HepG2 (cell line): ENCODE data around the gene VARS2. TPM values are rescaled to one million over a fixed set of nuclear protein-coding genes. Genes with fewer than 3 reads are reported as not detected.
A peak's percentile ranks its signal among the peaks of the same experiment; 100 is the strongest.

Experiments used
- ARID5B ChIP-seq: IDR thresholded peaks from 2 replicates; pipeline ENCODE4 v1.4.0; 2020; ENCODE audit warnings: mild to moderate bottlenecking, missing genetic modification reagents
- ATF4 ChIP-seq, 2 experiments: fragments of 450-650 bp in 1 of 2; sonication (generic) in 1 of 2; formaldehyde crosslinking; IDR thresholded peaks; 2 replicates each; pipeline versions ENCODE4 v1.5.0 to v1.8.0; 2020 to 2022; ENCODE audit warnings: mild to moderate bottlenecking in 1 of 2, missing genetic modification reagents in 1 of 2
- CCAR2 ChIP-seq: fragments of 200-400 bp; formaldehyde crosslinking; optimal IDR thresholded peaks from 2 replicates; pipeline ENCODE3; 2018; ENCODE audit warnings: low read depth, mild to moderate bottlenecking, low read length, moderate library complexity
- CHD2 ChIP-seq: IDR thresholded peaks from 2 replicates; pipeline ENCODE4 v1.6.1; 2011; ENCODE audit warnings: low read depth, low read length, improper control_type of control experiment
- GATAD2A ChIP-seq: IDR thresholded peaks from 2 replicates; pipeline ENCODE4 v1.6.1; 2016
- GLMP ChIP-seq: sonication (generic); formaldehyde crosslinking; IDR thresholded peaks from 2 replicates; pipeline ENCODE4 v1.9.0; 2021; ENCODE audit warnings: missing genetic modification reagents, mild to moderate bottlenecking, borderline replicate concordance
- KDM4B ChIP-seq: sonication (generic); formaldehyde crosslinking; IDR thresholded peaks from 2 replicates; pipeline ENCODE4 v1.4.0; 2020; ENCODE audit warnings: missing genetic modification reagents
- POLR2A ChIP-seq, 2 experiments: IDR thresholded peaks; 2 replicates each; pipeline ENCODE4 v1.6.1; 2011; ENCODE audit warnings: low read depth in 2 of 2, low read length in 2 of 2, mild to moderate bottlenecking in 1 of 2, moderate library complexity in 1 of 2; ENCODE audit not compliant: insufficient read depth in 1 of 2
- RBM39 ChIP-seq: fragments of 200-400 bp; formaldehyde crosslinking; IDR thresholded peaks from one replicate; pipeline ENCODE4 v1.6.1; 2018; ENCODE audit warnings: antibody characterized with exemption, mild to moderate bottlenecking, low read depth, low read length; ENCODE audit not compliant: poor library complexity, severe bottlenecking
- TCF12 ChIP-seq, 2 experiments: fragments of 450-650 bp in 1 of 2; sonication (generic) in 1 of 2; formaldehyde crosslinking in 1 of 2; IDR thresholded peaks; 2 replicates each; pipeline versions ENCODE4 v1.6.1 to v1.8.0; 2017 to 2022; ENCODE audit warnings: antibody characterized with exemption in 1 of 2, mild to moderate bottlenecking in 1 of 2, missing genetic modification reagents in 1 of 2, moderate library complexity in 1 of 2
- U2AF1 ChIP-seq: fragments of 200-400 bp; formaldehyde crosslinking; optimal IDR thresholded peaks from 2 replicates; pipeline ENCODE3; 2017; ENCODE audit warnings: mild to moderate bottlenecking, low read depth, low read length
- YEATS2 ChIP-seq: sonication (generic); formaldehyde crosslinking; IDR thresholded peaks from 2 replicates; pipeline ENCODE4 v1.4.0; 2020; ENCODE audit warnings: missing genetic modification reagents, borderline replicate concordance
- ZFP1 ChIP-seq: IDR thresholded peaks from 2 replicates; pipeline ENCODE4 v1.6.1; 2016
- ZNF180 ChIP-seq: sonication (generic); formaldehyde crosslinking; IDR thresholded peaks from 2 replicates; pipeline ENCODE4 v1.4.0; 2020; ENCODE audit warnings: low read depth, missing genetic modification reagents, borderline replicate concordance
- ZNF788 ChIP-seq: sonication (generic); formaldehyde crosslinking; IDR thresholded peaks from 2 replicates; pipeline ENCODE4 v1.5.0; 2020; ENCODE audit warnings: mild to moderate bottlenecking, missing genetic modification reagents, borderline replicate concordance
- ZSCAN22 ChIP-seq: sonication (generic); formaldehyde crosslinking; IDR thresholded peaks from 2 replicates; pipeline ENCODE4 v1.4.0; 2020; ENCODE audit warnings: mild to moderate bottlenecking, missing genetic modification reagents
- polyA plus RNA-seq, 8 experiments: library from polyadenylated mRNA; depleted of rRNA in 3 of 8; stranded (reverse) in 7 of 8; unstranded in 1 of 8; fragments of >200 nt; fragmentation: Illumina TruSeq in 4 of 8; extraction: Trizol in 4 of 8; gene quantifications; 2 replicates each; pipeline versions ENCODE4 v1.2.1 to v1.2.3, GENCODE V29; 2011 to 2016; ENCODE audit warnings: low read depth in 4 of 8, missing spikeins in 1 of 8, mixed read lengths in 1 of 8; ENCODE audit not compliant: insufficient read depth in 1 of 8
- total RNA-seq, 5 experiments: library from RNA; depleted of rRNA; stranded (reverse); fragments of >200 nt; fragmentation: Illumina TruSeq; extraction: Trizol; gene quantifications; 2 replicates each; pipeline ENCODE4 v1.2.3, GENCODE V29; 2016; ENCODE audit warnings: low read depth in 1 of 5
- TF ChIP-seq, protein P1 (sequence below): sonication (generic); formaldehyde crosslinking; IDR thresholded peaks from 2 replicates; pipeline ENCODE4 v1.4.0; 2020; ENCODE audit warnings: missing genetic modification reagents

The VARS2 gene
- total and polyA plus RNA-seq, 2 of the 13 experiments (the other 11 are each of a cell fraction or from before 2014, with no cell fraction given): 61.8 to 71.8 TPM

- TF ChIP-seq, protein P1, sequence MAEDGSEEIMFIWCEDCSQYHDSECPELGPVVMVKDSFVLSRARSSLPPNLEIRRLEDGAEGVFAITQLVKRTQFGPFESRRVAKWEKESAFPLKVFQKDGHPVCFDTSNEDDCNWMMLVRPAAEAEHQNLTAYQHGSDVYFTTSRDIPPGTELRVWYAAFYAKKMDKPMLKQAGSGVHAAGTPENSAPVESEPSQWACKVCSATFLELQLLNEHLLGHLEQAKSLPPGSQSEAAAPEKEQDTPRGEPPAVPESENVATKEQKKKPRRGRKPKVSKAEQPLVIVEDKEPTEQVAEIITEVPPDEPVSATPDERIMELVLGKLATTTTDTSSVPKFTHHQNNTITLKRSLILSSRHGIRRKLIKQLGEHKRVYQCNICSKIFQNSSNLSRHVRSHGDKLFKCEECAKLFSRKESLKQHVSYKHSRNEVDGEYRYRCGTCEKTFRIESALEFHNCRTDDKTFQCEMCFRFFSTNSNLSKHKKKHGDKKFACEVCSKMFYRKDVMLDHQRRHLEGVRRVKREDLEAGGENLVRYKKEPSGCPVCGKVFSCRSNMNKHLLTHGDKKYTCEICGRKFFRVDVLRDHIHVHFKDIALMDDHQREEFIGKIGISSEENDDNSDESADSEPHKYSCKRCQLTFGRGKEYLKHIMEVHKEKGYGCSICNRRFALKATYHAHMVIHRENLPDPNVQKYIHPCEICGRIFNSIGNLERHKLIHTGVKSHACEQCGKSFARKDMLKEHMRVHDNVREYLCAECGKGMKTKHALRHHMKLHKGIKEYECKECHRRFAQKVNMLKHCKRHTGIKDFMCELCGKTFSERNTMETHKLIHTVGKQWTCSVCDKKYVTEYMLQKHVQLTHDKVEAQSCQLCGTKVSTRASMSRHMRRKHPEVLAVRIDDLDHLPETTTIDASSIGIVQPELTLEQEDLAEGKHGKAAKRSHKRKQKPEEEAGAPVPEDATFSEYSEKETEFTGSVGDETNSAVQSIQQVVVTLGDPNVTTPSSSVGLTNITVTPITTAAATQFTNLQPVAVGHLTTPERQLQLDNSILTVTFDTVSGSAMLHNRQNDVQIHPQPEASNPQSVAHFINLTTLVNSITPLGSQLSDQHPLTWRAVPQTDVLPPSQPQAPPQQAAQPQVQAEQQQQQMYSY (CRISPR knock-in tag): no peak
- peak; percentile 76; the same call in 1 of the 2 replicates for TF ChIP-seq ZNF788 (CRISPR knock-in tag)
- no peak for TF ChIP-seq ZSCAN22 (CRISPR knock-in tag)
- TF ChIP-seq CHD2: no peak
- TF ChIP-seq CCAR2: peak; percentile 44
- TF ChIP-seq POLR2A (IDR thresholded peaks at IDR 0.05; ENCODE audit: insufficient read depth in 1 of 2, low read depth in 2 of 2, low read length in 2 of 2): no peak; a peak in 1 of 4 replicates
- TF ChIP-seq YEATS2 (CRISPR knock-in tag): no peak
- TF ChIP-seq KDM4B (CRISPR knock-in tag): peak; percentile 57; the same call in 1 of the 2 replicates
- TF ChIP-seq ZNF180: no peak
- peak; percentile 65 for TF ChIP-seq ARID5B (CRISPR knock-in tag)
- TF ChIP-seq GATAD2A (CRISPR knock-in tag): peak; percentile 51; the same call in 1 of the 2 replicates
- no peak for TF ChIP-seq ZFP1 (CRISPR knock-in tag)
- no peak for TF ChIP-seq GLMP
- no peak for TF ChIP-seq RBM39
- TF ChIP-seq U2AF1: no peak
- TF ChIP-seq TCF12 (IDR thresholded peaks at IDR 0.05): no peak
- TF ChIP-seq TCF12 (CRISPR knock-in tag; IDR thresholded peaks at IDR 0.05): no peak
- no peak for TF ChIP-seq ATF4 (CRISPR knock-in tag; IDR thresholded peaks at IDR 0.05)
These were observed 27.8 kb upstream of the VARS2 start (continued) for GRCh38 chr6:30885999-30886896.
